SK-N-SH (cell line): ENCODE data around the gene PTPRG. TPM values are rescaled to one million over a fixed set of nuclear protein-coding genes. Genes with fewer than 3 reads are reported as not detected.

Experiments
- CTCF ChIA-PET: fragments of 300-600, 350-600 bp; formaldehyde crosslinking; extraction: SDS; loops from one replicate; lab custom pipeline; 2021; lab: Yijun Ruan, JAX
- POLR2A ChIA-PET: fragments of 350-600 bp; sonication (Branson Sonifier 250); formaldehyde crosslinking; extraction: SDS; loops from one replicate; lab custom pipeline; 2020; ENCODE audit warnings: antibody characterized with exemption, inconsistent platforms; lab: Yijun Ruan, JAX
- DNase-seq: peaks from one replicate; pipeline ENCODE4 v3.0.0; 2012
- H2AFZ ChIP-seq: fragments of 200-600 bp; sonication (generic); 2 replicates; pipeline ENCODE4 v1.8.1; 2016; ENCODE audit warnings: antibody characterized with exemption, mild to moderate bottlenecking, low read depth
- H3F3A ChIP-seq: fragments of 200-600 bp; sonication (generic); replicated peaks from 2 replicates; pipeline ENCODE3; 2016; ENCODE audit warnings: antibody characterized with exemption, mild to moderate bottlenecking; ENCODE audit not compliant: insufficient read depth
- H3K27ac ChIP-seq, 2 experiments: fragments of 200-500 bp in 1 of 2; fragments of 200-600 bp in 1 of 2; sonication (Bioruptor generic) in 1 of 2; sonication (generic), shearing (Covaris generic) in 1 of 2; 2 replicates each; pipeline versions ENCODE4 v1.5.1 to v1.6.1; 2014 to 2016; ENCODE audit warnings: low read depth in 2 of 2, inconsistent platforms in 1 of 2, low read length in 1 of 2, mild to moderate bottlenecking in 1 of 2, mixed read lengths in 1 of 2
- H3K27me3 ChIP-seq: fragments of 200-600 bp; sonication (generic), shearing (Covaris generic); 2 replicates; pipeline ENCODE4 v1.6.1; 2016; ENCODE audit warnings: mixed run types; ENCODE audit not compliant: insufficient read depth
- H3K36me3 ChIP-seq, 2 experiments: fragments of 200-500 bp in 1 of 2; fragments of 200-600 bp in 1 of 2; sonication (Bioruptor generic) in 1 of 2; sonication (generic) in 1 of 2; replicated peaks in 1 of 2; 2 replicates each; pipeline versions ENCODE3 to v1.5.1; 2014 to 2016; ENCODE audit warnings: low read length in 1 of 2, mild to moderate bottlenecking in 1 of 2; ENCODE audit not compliant: insufficient read depth in 2 of 2, control insufficient read depth in 1 of 2
- H3K4me1 ChIP-seq, 2 experiments: fragments of 200-500 bp in 1 of 2; fragments of 200-600 bp in 1 of 2; sonication (Bioruptor generic) in 1 of 2; sonication (generic), shearing (Covaris generic) in 1 of 2; 2 replicates each; pipeline versions ENCODE4 v1.5.1 to v1.6.1; 2014 to 2016; ENCODE audit warnings: low read depth in 1 of 2, low read length in 1 of 2, mixed run types in 1 of 2; ENCODE audit not compliant: insufficient read depth in 2 of 2, control insufficient read depth in 1 of 2
- H3K4me2 ChIP-seq: fragments of 200-600 bp; sonication (generic), shearing (Covaris generic); 2 replicates; pipeline ENCODE4 v1.6.1; 2017; ENCODE audit warnings: mixed run types
- H3K4me3 ChIP-seq, 2 experiments: fragments of 200-500 bp in 1 of 2; fragments of 200-600 bp in 1 of 2; sonication (Bioruptor generic) in 1 of 2; sonication (generic), shearing (Covaris generic) in 1 of 2; 2 replicates each; pipeline versions ENCODE4 v1.5.1 to v1.8.1; 2014 to 2016; ENCODE audit warnings: low read depth in 2 of 2, inconsistent platforms in 1 of 2, low read length in 1 of 2, mild to moderate bottlenecking in 1 of 2, mixed read lengths in 1 of 2, moderate library complexity in 1 of 2
- H3K79me2 ChIP-seq: fragments of 200-600 bp; sonication (generic); 2 replicates; pipeline ENCODE4 v1.8.1; 2017; ENCODE audit warnings: mild to moderate bottlenecking; ENCODE audit not compliant: insufficient read depth
- H3K9ac ChIP-seq: fragments of 200-600 bp; sonication (generic); 2 replicates; pipeline ENCODE4 v1.6.1; 2017; ENCODE audit warnings: mixed run types
- H3K9me2 ChIP-seq: fragments of 200-600 bp; sonication (generic); 2 replicates; pipeline ENCODE4 v1.6.1; 2017; ENCODE audit warnings: mixed run types
- H3K9me3 ChIP-seq: fragments of 200-600 bp; sonication (generic); 2 replicates; pipeline ENCODE4 v1.6.1; 2017; ENCODE audit warnings: mixed run types, mild to moderate bottlenecking, moderate library complexity
- H4K20me1 ChIP-seq: fragments of 200-600 bp; sonication (generic); 2 replicates; pipeline ENCODE4 v1.6.1; 2017; ENCODE audit warnings: mild to moderate bottlenecking, mixed run types; ENCODE audit not compliant: insufficient read depth
- CHD2 ChIP-seq: fragments of 150-350 bp; IDR thresholded peaks from 2 replicates; pipeline ENCODE4 v1.6.1; 2018; ENCODE audit warnings: low read length; ENCODE audit not compliant: partially characterized antibody
- ELF1 ChIP-seq: IDR thresholded peaks from 2 replicates; pipeline ENCODE4 v1.4.0; 2012
- EP300 ChIP-seq, 2 experiments: IDR thresholded peaks; 2 replicates each; pipeline versions ENCODE4 v1.4.0 to v1.6.1; 2012; ENCODE audit warnings: borderline replicate concordance in 1 of 2, low read depth in 1 of 2, low read length in 1 of 2
- FOSL2 ChIP-seq: IDR thresholded peaks from 2 replicates; pipeline ENCODE4 v1.4.0; 2012; ENCODE audit warnings: low read depth, mild to moderate bottlenecking, moderate library complexity, borderline replicate concordance
- FOXJ3 ChIP-seq: sonication (generic); formaldehyde crosslinking; IDR thresholded peaks from 2 replicates; pipeline ENCODE4 v1.5.1; 2020; ENCODE audit warnings: mild to moderate bottlenecking, missing genetic modification reagents
- GABPA ChIP-seq: IDR thresholded peaks from 2 replicates; pipeline ENCODE4 v1.4.0; 2012; ENCODE audit warnings: low read depth, mild to moderate bottlenecking
- MEF2A ChIP-seq: IDR thresholded peaks from 2 replicates; pipeline ENCODE4 v1.4.0; 2012; ENCODE audit warnings: low read depth, borderline replicate concordance
- MXI1 ChIP-seq: IDR thresholded peaks from 2 replicates; pipeline ENCODE4 v1.6.1; 2012; ENCODE audit warnings: mild to moderate bottlenecking, low read depth, low read length, improper control_type of control experiment
- NFIC ChIP-seq: IDR thresholded peaks from 2 replicates; pipeline ENCODE4 v1.4.0; 2012; ENCODE audit warnings: borderline replicate concordance
- RAD21 ChIP-seq: IDR thresholded peaks from 2 replicates; pipeline ENCODE4 v1.6.1; 2012; ENCODE audit warnings: mild to moderate bottlenecking, low read length
- RFX5 ChIP-seq: IDR thresholded peaks from 2 replicates; pipeline ENCODE4 v1.6.1; 2012; ENCODE audit warnings: mild to moderate bottlenecking, improper control_type of control experiment, low read length
- SIN3A ChIP-seq: IDR thresholded peaks from 2 replicates; pipeline ENCODE4 v1.6.1; 2012; ENCODE audit warnings: low read depth, mild to moderate bottlenecking, low read length, moderate library complexity, borderline replicate concordance
- SMC3 ChIP-seq: IDR thresholded peaks from 2 replicates; pipeline ENCODE4 v1.6.1; 2012; ENCODE audit warnings: low read depth, low read length, improper control_type of control experiment
- TAF1 ChIP-seq: IDR thresholded peaks from 2 replicates; pipeline ENCODE4 v1.6.1; 2012; ENCODE audit warnings: low read depth, mild to moderate bottlenecking, low read length, moderate library complexity, borderline replicate concordance
- TEAD4 ChIP-seq: IDR thresholded peaks from 2 replicates; pipeline ENCODE4 v1.4.0; 2012; ENCODE audit warnings: mild to moderate bottlenecking, borderline replicate concordance; ENCODE audit not compliant: insufficient read depth
- WGBS: methylation state at CpG from one replicate; pipeline ENCODE4 v1.1.6; 2017; ENCODE audit warnings: low lambda C conversion rate; 5-methylcytosine and 5-hydroxymethylcytosine counted together
- polyA plus RNA-seq, 3 experiments: library from polyadenylated mRNA; depleted of rRNA; stranded (reverse); fragments of >200 nt; gene quantifications; 2 replicates each; pipeline ENCODE4 v1.2.3, GENCODE V29; 2012
- TF ChIP-seq, protein P1 (sequence below): IDR thresholded peaks from 2 replicates; pipeline ENCODE4 v1.4.0; 2012; ENCODE audit warnings: low read depth, borderline replicate concordance
- TF ChIP-seq, protein P2 (sequence below): IDR thresholded peaks from 2 replicates; pipeline ENCODE4 v1.6.1; 2012; ENCODE audit warnings: mild to moderate bottlenecking, low read depth, low read length, moderate library complexity
- TF ChIP-seq, protein P3 (sequence below): fragments of 150-350 bp; IDR thresholded peaks from 2 replicates; pipeline ENCODE4 v1.6.1; 2017; ENCODE audit warnings: antibody characterized with exemption, low read length, low read depth, borderline replicate concordance
- TF ChIP-seq, protein P4 (sequence below): fragments of 200-600 bp; sonication (generic); IDR thresholded peaks from 2 replicates; pipeline ENCODE4 v1.6.1; 2017; ENCODE audit warnings: antibody characterized with exemption, mild to moderate bottlenecking, moderate library complexity

The PTPRG gene
- polyA plus RNA-seq, 1 of the 3 experiments (the other 2 are of a cell fraction): 14.1 TPM

DNA sequence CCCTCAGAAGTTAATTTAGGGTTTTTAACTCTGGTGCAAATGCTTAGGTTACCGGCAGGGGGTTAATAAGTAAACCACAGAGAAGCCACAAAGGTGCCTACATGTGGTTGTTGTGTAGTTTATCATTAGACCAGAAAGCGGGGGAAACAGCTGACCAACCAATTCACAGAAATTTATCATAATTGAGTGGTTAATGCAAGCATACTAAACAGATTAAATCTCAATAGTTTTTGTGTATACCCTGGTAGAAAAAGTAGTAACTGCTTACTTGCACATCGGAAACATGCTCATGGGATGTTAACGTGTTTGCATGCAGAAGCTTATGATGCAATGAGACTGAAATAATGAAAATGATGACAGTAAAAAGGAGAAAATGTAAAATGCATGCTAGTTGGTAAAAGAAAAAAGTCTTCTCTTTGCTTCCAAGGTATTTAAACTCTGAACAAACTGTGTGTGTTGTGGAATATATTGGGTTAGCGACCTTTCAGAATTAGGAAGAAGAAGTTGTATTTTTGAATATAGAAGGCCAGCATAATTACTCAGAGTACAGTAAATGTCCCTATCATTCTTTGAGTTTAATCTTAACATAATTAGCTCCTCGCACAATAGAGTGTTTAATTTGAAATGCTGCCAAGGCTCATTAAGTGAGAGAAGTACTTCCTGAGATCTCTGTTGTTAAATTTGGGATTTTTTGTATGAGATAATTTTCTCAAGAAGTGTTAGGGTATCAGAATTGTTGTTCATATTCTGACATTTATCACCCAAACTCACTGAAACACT, 316.2 kb downstream of the PTPRG start:
- POLR2A ChIA-PET: no interaction called here
- Histone ChIP-seq H3K4me1 (peaks cover 0 to 18% of the 10 kb centered on the region in 2 experiments; a peak in 1 of 4 replicates), H4K20me1 (no peaks in the 10 kb centered on the region)

More for the DNA sequence above, 316.2 kb downstream of the PTPRG start:
- CTCF ChIA-PET: interaction anchor here (1.0 to 1.3 kb wide), 2 partner anchors 31 to 59 kb away, joined by 3 read pairs; no protein-coding TSS in a partner anchor
- H3K27me3 ChIP-seq: no peaks in the 10 kb centered on the region
- no peaks in the 10 kb centered on the region for H3K36me3 ChIP-seq
- TF ChIP-seq EP300 (IDR thresholded peaks at IDR 0.05; ENCODE audit: borderline replicate concordance in 1 of 2, low read depth in 1 of 2, low read length in 1 of 2) (no peak), RAD21 (no peak), RFX5 (no peak), ELF1 (no peak), SMC3 (no peak), NFIC (no peak), TEAD4 (no peak), MXI1 (no peak), CHD2 (no peak), FOSL2 (no peak), MEF2A (no peak), FOXJ3 (no peak), SIN3A (no peak), TAF1 (no peak), GABPA (no peak)
- TF ChIP-seq, protein P1, sequence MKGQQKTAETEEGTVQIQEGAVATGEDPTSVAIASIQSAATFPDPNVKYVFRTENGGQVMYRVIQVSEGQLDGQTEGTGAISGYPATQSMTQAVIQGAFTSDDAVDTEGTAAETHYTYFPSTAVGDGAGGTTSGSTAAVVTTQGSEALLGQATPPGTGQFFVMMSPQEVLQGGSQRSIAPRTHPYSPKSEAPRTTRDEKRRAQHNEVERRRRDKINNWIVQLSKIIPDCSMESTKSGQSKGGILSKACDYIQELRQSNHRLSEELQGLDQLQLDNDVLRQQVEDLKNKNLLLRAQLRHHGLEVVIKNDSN: no peak
- TF ChIP-seq, protein P2, sequence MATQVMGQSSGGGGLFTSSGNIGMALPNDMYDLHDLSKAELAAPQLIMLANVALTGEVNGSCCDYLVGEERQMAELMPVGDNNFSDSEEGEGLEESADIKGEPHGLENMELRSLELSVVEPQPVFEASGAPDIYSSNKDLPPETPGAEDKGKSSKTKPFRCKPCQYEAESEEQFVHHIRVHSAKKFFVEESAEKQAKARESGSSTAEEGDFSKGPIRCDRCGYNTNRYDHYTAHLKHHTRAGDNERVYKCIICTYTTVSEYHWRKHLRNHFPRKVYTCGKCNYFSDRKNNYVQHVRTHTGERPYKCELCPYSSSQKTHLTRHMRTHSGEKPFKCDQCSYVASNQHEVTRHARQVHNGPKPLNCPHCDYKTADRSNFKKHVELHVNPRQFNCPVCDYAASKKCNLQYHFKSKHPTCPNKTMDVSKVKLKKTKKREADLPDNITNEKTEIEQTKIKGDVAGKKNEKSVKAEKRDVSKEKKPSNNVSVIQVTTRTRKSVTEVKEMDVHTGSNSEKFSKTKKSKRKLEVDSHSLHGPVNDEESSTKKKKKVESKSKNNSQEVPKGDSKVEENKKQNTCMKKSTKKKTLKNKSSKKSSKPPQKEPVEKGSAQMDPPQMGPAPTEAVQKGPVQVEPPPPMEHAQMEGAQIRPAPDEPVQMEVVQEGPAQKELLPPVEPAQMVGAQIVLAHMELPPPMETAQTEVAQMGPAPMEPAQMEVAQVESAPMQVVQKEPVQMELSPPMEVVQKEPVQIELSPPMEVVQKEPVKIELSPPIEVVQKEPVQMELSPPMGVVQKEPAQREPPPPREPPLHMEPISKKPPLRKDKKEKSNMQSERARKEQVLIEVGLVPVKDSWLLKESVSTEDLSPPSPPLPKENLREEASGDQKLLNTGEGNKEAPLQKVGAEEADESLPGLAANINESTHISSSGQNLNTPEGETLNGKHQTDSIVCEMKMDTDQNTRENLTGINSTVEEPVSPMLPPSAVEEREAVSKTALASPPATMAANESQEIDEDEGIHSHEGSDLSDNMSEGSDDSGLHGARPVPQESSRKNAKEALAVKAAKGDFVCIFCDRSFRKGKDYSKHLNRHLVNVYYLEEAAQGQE: no peak
- TF ChIP-seq, protein P3, sequence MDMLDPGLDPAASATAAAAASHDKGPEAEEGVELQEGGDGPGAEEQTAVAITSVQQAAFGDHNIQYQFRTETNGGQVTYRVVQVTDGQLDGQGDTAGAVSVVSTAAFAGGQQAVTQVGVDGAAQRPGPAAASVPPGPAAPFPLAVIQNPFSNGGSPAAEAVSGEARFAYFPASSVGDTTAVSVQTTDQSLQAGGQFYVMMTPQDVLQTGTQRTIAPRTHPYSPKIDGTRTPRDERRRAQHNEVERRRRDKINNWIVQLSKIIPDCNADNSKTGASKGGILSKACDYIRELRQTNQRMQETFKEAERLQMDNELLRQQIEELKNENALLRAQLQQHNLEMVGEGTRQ: no peak
- TF ChIP-seq, protein P4, sequence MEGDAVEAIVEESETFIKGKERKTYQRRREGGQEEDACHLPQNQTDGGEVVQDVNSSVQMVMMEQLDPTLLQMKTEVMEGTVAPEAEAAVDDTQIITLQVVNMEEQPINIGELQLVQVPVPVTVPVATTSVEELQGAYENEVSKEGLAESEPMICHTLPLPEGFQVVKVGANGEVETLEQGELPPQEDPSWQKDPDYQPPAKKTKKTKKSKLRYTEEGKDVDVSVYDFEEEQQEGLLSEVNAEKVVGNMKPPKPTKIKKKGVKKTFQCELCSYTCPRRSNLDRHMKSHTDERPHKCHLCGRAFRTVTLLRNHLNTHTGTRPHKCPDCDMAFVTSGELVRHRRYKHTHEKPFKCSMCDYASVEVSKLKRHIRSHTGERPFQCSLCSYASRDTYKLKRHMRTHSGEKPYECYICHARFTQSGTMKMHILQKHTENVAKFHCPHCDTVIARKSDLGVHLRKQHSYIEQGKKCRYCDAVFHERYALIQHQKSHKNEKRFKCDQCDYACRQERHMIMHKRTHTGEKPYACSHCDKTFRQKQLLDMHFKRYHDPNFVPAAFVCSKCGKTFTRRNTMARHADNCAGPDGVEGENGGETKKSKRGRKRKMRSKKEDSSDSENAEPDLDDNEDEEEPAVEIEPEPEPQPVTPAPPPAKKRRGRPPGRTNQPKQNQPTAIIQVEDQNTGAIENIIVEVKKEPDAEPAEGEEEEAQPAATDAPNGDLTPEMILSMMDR: no peak
- H3K27ac ChIP-seq: no peak overlapping the region; a peak in 1 of 4 replicates
- no peak for DNase-seq
- H3K4me3 ChIP-seq: no peak overlapping the region
- H2AFZ ChIP-seq: no peak overlapping the region
- no peak overlapping the region for H3K4me2 ChIP-seq
- H3K9me2 ChIP-seq: no peaks in the 10 kb centered on the region
- peaks cover 17% of the 10 kb centered on the region for H3K79me2 ChIP-seq
- peaks cover 3% of the 10 kb centered on the region for H3F3A ChIP-seq
- no peaks in the 10 kb centered on the region for H3K9me3 ChIP-seq
- 88% methylated on average over 6 of the region's 6 CpGs for WGBS
- H3K9ac ChIP-seq: no peak overlapping the region
